GM19455 (cell line): ENCODE data around the gene PCGF5.
"Not testable (repeated sequence)": the region's sequence is repeated elsewhere in the genome, so short reads cannot be mapped to it uniquely, and the experiment has no call there.

Source experiments
- ATAC-seq: cut with Tn5 transposase; IDR thresholded peaks from one replicate; pipeline ENCODE4 v1.9.1; 2021; ENCODE audit not compliant: unreplicated experiment

The PCGF5 gene

DNA sequence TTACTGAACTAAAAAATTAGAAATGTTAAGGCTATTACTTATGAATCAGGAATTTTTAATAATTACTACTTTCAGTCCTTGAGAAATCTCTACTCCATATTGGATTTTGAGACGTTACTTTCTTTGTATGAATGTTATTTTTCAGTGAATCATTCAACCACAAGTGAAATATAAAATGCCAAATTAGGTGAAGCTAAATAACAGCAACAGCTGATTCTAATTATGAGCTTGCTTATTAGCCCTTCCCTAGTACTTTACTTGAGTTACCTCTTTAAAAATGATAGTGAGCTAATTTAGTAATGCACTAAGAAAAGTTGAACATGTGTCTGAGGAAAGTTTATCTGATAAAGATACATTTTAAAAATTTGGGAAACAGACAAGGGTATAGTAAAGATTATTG, 51.4 kb downstream of the PCGF5 start:
- ATAC-seq = no peak

DNA sequence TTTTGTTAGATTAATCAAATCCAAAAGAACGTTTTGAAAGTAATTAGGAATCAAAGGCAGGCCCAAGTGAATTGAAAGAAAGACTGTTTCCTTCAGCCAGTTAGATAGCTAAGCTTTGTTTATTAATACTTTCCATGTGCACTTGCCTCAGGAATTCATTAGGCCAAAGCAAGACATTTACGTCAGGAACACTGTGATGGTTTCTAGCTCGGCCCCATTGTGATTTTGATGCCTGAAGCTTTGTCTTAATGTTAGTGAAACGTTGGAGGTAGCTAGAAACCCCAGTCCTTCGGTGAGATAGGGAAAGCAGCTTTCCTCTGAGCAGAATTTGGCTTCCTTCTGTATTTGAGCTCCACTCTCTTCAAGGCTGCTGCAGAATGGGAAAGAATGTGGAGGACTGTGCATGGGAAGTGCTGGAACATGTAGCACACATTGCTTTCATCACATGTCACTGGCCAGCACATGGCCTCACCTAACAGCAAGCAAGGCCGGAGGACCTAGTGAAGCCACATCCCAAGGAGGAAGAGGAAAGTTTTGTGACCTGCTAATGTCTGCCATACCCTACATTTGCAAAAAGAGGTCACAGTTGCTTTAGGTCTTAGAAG, 64.1 kb downstream of the PCGF5 start:
- no peak for ATAC-seq

DNA sequence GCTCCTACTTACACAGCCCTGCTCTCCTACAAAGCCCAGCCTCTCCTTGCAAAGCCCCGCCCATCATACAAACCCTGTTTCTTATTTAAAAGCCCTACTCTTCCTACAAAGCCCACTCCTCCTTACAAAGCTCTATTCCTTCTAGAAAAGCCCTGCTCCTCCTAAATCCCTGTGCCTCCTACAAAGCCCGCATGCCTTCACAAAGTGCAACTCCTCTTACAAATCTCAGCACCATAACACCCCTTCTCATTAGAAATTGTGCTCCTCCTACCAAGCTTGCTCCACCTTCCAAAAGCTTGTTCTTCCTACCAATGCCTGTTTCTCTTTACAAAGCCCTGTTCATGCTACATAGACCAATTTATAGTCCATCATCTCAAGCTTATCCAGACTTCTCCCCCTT, 66.1 kb downstream of the PCGF5 start:
- no peak for ATAC-seq

DNA sequence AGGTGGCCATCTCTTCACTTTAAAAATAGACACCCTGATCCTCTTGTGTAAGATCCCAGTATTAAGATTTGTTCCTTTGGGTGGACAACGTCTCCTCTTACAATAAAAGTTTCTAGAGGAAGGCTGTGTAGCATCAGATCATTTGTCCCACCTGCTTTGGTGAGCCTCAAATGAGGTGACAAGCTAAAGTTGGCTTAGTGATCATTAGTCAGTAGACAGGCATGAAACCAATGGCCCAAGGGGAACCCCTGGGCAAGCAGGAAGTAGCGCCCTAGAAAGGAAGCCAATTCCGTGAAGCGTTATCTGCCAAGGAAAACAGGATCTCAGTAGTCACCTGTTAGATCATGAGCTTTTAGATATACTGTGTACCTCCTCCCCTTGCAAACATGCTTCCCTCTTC, 66.8 kb downstream of the PCGF5 start:
- ATAC-seq = no peak

DNA sequence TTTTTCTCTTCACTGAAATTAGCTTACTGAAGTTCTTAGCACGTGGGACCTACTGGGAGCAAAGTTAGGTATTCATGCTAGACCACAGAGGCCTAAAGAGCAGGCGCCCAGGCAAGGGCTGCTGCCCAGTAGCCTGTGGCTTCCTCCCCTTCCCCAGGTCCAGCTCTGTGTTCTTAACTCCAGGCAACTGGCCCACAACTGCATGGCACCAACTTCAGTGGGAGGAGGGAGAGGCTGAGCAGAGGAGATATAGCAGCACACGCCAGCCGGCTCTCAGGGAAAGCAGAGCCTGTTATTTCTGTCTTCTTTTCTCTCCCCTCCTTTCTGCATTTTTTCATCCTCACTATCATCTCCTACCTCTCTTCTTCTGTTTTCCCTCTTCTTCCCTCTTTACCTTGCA, 67.4 kb downstream of the PCGF5 start:
- no peak for ATAC-seq

DNA sequence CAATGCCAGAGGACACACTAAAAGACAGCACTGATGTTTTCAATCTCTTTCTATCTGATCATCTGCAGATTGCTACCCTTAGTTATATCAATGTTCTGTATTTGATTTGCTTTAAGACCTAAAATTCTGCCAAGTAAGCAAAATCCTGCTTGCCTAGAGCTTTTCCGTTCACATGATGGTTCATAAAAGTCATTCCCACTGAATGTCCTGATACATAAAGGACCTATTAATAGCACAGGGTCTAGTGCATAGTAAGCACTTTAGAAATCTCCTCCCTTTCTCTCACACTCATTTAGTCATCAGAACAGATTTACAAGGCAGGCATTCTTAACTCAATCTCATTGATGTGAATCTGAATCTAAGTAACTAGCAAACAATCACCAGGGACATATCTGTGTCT, 68.8 kb downstream of the PCGF5 start:
- no peak for ATAC-seq

DNA sequence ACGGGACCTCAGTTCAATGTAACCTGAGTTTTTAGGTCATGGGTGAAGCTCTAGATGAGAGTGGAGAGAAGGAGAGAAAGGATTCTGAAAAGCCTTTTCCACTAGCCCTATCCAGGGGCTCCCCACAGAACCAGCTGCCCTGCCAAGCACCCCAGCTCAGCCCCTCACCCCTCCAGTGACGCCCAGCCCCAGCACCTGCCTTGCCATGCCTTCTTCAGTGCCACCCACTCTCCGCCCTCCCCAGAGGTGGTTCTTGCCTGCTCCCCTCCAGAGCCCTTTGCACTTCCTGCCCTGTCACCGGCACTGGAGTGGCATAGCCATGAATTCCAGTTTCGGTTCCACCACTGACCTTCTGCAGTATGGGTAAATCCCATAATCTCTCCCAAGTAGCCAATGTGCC, 70.1 kb downstream of the PCGF5 start:
- no peak for ATAC-seq

DNA sequence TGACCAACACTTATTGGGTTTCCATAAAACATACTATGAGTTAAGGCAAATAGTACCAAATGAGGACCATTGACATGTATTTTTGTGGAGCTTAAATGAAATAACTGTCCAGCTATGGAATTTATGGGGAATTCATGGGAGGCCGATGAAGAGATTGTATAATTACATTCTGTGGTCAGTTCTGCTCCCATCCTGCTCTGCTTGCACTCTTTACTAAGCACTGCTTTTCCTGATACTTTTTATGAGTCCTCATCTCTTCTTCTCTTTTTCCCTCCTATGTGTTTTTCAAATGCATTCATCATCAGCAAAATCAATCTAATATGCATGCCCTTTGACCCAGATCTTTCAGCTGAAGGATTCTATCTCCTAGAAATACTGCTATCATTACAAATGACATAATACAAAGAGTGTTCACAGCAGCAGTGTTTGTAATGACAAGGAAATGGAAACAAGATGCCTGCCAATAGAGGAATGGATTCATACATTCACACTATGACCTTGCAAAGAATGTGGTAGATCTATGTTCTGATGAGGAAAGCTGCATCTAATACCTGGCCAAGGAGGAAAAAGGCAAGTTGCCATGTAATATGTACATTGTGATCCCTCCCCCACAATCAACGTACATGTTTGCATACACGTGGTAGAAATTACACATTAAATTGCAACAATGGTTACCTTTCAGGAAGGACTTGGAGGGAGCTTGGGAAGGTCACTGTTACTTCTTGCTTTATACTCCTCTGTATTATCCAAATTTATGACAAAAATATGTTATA, 73.9 kb downstream of the PCGF5 start:
- ATAC-seq = no peak

DNA sequence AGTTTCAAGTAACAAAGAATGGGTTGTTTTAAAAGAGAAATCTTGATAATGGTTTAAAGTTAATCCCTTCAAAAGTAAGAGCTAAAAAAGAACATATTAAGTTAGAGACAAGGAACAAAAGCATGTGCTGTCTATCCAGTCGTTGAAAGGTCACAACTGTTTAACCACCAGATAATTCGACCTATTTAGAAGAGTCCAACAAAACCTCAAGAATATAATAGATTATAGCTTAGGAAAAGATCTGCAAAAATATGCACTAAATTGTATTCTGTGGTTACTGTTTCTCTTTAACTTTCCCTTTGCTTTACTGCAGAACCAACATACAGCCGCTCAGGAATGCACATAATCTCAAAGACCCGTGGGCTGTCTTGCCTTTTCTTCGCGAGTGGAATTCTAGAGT, 74.9 kb downstream of the PCGF5 start:
- no peak for ATAC-seq

DNA sequence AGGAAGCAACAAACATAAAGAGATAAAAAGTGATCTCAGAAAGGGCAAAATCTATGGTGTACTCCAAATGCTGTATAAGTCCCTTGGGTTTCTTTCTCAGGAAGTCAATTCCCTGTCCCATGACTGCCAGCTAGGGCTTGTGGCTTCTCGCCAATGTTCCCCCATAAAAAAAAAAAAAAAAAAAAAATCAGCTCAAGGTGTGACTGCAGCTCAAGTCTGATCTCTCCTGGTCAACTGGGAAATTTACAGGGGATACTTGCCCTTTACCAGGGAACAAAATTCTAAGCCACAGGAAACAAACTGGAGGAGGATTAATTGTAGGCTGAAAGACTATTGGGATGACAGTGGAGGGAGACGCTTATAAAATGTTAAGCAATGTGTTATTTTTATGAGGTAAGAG, 76.0 kb downstream of the PCGF5 start:
- no peak for ATAC-seq

DNA sequence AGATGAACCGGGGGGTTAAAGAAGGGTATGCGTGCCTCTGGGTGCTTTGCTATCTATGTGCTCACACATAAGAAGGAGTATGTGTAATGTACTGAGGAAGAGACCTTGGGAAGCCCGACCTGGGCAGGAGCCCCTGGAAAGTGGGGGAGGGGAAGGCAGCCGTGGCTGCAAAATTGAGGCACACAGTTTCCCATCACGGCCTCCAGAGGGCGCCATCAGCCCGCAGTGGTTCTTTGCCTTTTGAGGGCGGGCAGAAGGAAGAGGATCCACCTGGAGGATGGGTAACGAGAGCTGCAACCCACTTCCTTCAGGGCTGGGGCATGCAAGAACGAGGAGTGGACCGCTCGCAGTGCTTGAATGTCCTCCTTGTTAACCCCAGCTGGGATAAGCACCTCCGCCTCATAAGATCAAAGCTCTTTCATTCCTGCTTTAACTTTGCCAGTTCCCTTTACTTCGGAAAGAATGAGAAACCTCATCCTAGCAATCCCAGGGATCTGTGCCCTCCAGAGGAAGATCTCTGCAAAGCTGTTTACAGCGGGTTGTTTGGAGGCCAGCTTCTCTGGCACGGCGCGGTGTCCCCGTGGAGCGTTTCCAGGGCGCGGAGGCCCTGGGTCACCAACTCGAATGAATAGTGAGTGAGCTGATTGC, 77.9 kb downstream of the PCGF5 start:
- ATAC-seq = peak; percentile 73

DNA sequence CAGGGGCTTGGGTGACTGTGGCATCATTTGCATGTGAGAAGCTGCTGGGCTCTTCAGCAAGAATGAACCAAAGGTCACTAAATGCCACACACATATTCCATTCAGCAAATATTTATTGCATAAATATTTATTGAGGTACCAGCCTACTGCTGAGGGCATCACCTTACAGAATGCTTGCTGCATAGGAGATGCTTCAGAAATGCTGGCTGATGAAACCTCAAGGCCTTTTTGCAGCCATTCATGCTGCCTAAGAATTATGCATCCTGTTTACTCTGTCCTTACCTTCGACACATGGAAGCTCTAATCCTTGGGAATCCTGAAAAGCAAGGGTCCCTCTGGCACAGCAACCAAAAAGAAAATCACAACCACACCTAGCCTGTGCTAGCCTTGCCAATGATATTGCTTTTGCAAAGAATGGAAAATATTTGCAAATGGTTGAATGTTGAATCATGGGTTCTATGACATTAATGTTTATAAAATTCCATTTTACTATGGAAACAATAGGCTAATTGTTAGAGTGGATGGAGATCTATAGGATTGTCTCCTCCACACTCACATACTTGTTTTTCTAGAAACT, 79.6 kb downstream of the PCGF5 start:
- ATAC-seq = no peak

DNA sequence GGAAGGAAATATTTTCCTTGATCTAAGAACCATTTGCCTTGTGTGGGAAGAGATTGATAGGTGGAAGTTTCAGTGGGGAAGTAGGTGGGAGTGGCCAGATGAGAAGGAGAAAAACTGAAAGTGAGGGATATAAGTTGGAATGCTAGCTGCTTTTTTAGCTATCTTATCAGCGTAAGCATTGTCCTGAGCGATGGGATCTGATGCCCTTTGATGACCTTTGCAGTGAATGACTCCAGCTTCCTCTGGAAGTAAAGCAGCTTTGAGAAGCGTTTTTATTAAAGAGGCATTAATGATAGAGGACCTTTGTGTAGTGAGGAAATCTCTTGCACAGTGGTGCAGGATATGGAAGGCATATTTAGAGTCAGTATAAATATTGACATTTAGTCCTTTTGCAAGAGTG, 82.5 kb downstream of the PCGF5 start:
- ATAC-seq = not testable (repeated sequence)

DNA sequence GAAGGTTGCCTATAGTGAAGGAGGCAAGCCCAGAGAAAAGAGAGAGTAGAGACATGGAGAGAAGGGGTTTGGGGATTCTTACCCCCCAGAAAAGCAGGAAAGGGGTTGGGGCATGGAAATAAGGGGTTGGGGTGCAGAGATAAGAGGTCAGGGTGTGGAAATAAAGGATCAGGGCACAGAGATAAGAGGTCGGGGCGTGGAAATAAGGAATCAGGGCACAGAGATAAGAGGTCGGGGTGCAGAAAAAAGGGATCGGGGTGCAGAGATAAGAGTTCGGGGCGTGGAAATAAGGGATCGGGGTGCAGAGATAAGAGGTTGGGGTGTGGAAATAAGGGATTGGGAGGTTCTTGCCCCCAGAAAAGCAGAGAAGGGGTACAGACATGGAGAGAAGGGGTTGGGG, 85.5 kb downstream of the PCGF5 start:
- ATAC-seq = not testable (repeated sequence)

DNA sequence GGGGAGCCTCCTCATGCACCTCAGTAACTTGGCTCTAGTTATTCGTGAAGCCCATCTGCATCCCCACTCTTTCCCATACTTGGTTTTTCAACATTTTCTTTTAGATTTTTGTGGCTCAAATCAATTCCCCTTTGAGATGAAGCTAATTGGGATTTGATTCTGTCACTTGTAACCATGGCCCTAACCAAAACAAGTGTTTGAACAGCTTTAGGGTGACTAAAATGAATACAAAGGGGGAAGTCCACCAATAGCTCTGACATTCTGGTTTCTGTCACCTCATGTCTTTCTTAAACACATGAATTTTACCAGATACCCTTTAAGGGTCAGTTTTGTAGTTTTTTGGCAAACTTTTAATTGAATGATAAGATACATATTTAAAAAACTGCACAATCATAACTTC, 87.0 kb downstream of the PCGF5 start:
- no peak for ATAC-seq

DNA sequence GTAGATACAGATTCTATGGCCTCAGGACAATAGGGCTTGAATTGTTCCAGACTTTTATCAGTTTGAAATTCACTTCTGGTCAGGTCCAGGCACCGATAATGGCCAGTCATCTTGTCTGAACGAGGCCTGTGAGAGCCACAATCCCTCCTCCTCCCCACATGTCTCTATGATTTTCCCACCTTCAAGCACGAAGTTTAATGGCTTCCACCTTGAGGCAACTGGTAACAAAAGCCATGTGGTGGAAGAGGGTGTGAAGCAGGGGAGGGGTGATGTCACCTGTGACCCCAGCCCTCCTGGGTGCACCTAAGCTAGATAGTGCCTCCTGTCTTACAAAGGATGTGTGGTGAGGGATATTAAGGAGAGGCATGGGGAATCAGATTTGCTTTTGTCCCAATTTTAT, 89.2 kb downstream of the PCGF5 start:
- no peak for ATAC-seq

DNA sequence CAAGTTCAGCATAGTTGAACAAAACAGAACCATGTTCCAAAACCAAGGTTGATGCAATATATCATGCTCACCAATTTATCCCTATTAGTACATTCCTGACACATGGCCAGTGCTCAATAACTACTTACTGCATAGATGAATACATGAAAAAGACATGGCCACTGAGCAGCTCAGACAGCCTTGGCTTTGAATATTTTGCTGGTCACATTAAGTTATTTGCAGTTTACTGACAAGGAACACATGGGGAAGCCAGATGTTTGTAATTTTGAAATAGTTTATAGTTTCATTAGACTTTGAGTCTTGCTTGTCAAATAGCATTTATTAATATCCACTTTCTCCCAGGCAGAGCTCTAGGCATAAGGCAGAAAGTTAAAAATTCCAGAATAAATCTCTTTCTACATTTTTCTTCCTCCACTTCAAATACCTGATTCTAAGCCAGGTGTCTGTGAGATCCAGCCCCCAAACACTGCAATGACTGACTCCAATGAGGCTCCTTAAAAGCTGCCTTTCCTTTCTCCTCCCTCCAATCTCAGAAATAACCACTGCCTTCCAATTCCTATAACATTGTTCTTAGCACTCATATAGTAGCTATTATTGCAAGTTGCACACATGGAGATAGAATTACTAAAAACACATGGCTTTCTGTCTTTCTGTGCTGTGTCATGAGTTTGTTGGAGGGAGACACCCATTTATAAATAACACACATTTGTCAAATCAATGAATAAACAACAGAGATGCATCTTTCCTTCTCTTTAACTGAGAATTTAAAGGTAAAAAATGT, 91.3 kb downstream of the PCGF5 start:
- no peak for ATAC-seq

DNA sequence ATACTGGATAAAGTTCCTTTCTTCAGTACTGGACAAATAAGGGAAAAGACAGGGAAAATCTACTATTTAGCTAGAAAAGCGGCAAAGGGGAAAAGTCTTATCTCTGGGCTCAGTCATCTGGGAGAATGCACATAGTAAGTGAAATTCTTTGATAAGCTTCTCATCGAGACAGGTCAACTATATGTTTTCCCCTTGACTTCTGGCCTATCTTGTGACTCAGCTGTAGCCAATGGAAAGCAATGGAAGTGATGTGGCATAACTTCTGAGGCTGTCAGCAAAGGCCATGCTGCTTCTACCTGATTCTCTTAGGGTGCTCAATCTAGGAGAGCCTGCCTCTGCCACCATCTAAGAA, 91.9 kb downstream of the PCGF5 start:
- no peak for ATAC-seq

DNA sequence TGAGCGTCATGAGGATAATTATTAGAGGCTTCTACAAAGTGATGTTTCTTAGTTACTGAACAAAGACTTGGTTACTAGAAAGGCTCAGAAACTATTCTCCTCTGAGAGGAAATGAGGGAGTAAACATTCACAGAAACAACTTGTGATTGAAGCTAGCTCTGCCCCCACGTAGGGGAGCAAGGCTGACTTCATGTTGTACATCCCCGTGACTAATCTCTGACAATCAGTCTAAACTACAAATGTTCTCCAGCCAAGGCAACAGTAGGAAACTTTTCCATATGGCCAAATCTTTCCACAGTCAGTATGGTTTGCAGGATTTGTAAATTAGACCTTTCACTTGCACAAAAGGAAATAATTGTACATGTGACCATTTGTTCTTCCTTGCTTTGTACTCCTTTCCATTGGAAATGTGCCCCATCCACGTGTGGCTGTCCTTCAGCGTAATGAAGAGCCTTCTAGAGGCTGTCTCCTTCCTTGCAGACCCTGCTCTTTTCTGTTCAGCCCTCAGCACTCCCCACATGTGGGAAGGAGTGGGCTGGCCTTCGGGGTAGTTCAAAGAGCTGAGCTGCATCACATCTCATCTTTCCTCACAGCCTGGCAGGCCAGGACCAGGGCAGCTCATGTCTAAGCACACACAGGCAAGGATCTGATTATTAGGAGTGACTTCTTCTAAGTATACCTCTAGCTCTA, 93.5 kb downstream of the PCGF5 start:
- ATAC-seq = no peak

DNA sequence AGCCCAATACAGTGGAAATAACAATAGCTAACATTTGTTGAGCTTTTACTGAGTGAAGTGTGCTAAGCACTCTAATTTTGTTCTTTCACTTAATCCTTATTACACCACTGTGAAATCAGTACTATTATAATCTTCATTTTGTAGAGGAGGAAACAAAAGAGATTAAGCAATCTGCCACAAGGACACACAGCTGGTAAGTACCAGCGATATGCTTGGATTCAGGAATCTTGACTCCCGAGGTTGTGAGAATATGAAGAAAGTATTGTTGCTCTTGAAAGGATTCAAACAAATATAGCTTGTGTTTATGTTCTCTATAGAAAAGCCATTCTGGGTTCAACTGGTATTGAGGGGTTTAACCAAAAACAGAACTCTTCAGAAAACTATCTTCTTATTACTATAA, 96.0 kb downstream of the PCGF5 start:
- ATAC-seq = no peak

DNA sequence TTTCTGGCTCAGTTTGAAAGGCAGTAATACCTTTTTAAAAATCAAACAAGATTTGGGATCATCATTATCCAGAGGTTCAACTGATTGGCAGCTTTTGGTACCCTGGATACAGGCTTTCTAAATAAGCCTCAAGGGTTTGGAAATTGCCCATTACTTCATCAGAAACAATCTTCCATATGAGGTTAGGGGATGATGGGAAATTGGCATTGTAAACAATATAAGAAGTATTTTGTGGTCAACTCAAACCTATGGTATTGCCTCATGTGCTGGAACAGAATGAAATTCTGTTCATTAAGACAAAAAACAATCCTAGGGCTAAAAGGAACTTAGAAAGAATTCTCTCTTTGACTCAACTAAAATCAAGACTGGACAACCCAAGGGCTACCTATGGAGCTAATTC, 97.1 kb downstream of the PCGF5 start:
- no peak for ATAC-seq
